Measurements from ENCODE around the gene DACH1.

GRCh38 chr13:71801781-71802180 lies 65.2 kb downstream of the DACH1 start:
- TF ChIP-seq CTCF (IDR thresholded peaks at IDR 0.05; ENCODE audit: extremely low read depth in 1 of 2, insufficient read depth in 1 of 2, low read depth in 1 of 2, low read length in 2 of 2) (no peak), POLR2A (IDR thresholded peaks at IDR 0.05; ENCODE audit: low read depth, low read length) (no peak), POLR2AphosphoS5 (IDR thresholded peaks at IDR 0.05; ENCODE audit: insufficient read depth, low read depth, low read length) (no peak), MYC (IDR thresholded peaks at IDR 0.05; ENCODE audit: low read depth, low read length) (no peak), JUN (IDR thresholded peaks at IDR 0.05; ENCODE audit: borderline replicate concordance, insufficient read depth, insufficient read length, low read depth) (no peak), EZH2 (IDR thresholded peaks at IDR 0.05; ENCODE audit: borderline replicate concordance, low read depth, low read length, severe bottlenecking) (no peak), GATA2 (IDR thresholded peaks at IDR 0.05; ENCODE audit: insufficient read depth, insufficient read length, low read depth, low read length) (no peak), MAX (IDR thresholded peaks at IDR 0.05; ENCODE audit: insufficient read depth, insufficient read length) (no peak)

Measured in endothelial cell of umbilical vein (primary cell).